HG03571 (cell line): ENCODE data around the gene FLACC1.

Source experiments
- ATAC-seq: cut with Tn5 transposase; IDR thresholded peaks from one replicate; pipeline ENCODE4 v1.9.1; 2021; ENCODE audit not compliant: unreplicated experiment

The FLACC1 gene

GRCh38 chr2:201279079-201279478 is 78.1 kb downstream of the FLACC1 start:
- ATAC-seq, result no peak

GRCh38 chr2:201276511-201276910 is 80.6 kb downstream of the FLACC1 start:
- no peak for ATAC-seq

GRCh38 chr2:201275990-201276389 is 81.2 kb downstream of the FLACC1 start:
- ATAC-seq, result no peak

- ATAC-seq, result no peak
These were observed 82.1 kb downstream of the FLACC1 start for GRCh38 chr2:201275069-201275468.

GRCh38 chr2:201273330-201273983 is 83.7 kb downstream of the FLACC1 start:
- no peak for ATAC-seq

- no peak for ATAC-seq
These were observed 85.2 kb downstream of the FLACC1 start for GRCh38 chr2:201271917-201272316.

GRCh38 chr2:201270293-201271001 is 86.7 kb downstream of the FLACC1 start:
- no peak for ATAC-seq

- no peak for ATAC-seq
These were observed 87.4 kb downstream of the FLACC1 start for GRCh38 chr2:201269764-201270163.

- no peak for ATAC-seq
These were observed 89.7 kb downstream of the FLACC1 start for GRCh38 chr2:201267278-201268030.

- ATAC-seq, result no peak
These were observed 90.5 kb downstream of the FLACC1 start for GRCh38 chr2:201266629-201267028.

GRCh38 chr2:201264472-201265173 is 92.5 kb downstream of the FLACC1 start:
- ATAC-seq, result no peak

- no peak for ATAC-seq
These were observed 93.4 kb downstream of the FLACC1 start for GRCh38 chr2:201263779-201264178.

GRCh38 chr2:201262718-201263117 is 94.4 kb downstream of the FLACC1 start:
- no peak for ATAC-seq

GRCh38 chr2:201261906-201262305 is 95.2 kb downstream of the FLACC1 start:
- no peak for ATAC-seq

GRCh38 chr2:201261471-201261870 is 95.7 kb downstream of the FLACC1 start:
- ATAC-seq, result no peak

- no peak for ATAC-seq
These were observed 96.8 kb downstream of the FLACC1 start, which contains the start of gene CASP8 for GRCh38 chr2:201260302-201260800. Gene CASP8, plus strand, starts transcription at chr2:201260536. Its CDS starts 5,951 bp downstream, at chr2:201266487.

- no peak for ATAC-seq
These were observed 98.2 kb downstream of the FLACC1 start for GRCh38 chr2:201258666-201259615.

GRCh38 chr2:201257956-201258665 is 99.0 kb downstream of the FLACC1 start:
- peak; percentile 56 for ATAC-seq

- ATAC-seq, result peak; percentile 37
These were observed 99.7 kb downstream of the FLACC1 start for GRCh38 chr2:201257381-201257955.
